SK-N-SH (cell line): ENCODE measurements around the gene ZPR1. TPM values are rescaled to one million over a fixed set of nuclear protein-coding genes. Genes with fewer than 3 reads are reported as not detected.

Experiments
- CTCF ChIA-PET: fragments of 300-600, 350-600 bp; formaldehyde crosslinking; extraction: SDS; loops from one replicate; lab custom pipeline; 2021; lab: Yijun Ruan, JAX
- POLR2A ChIA-PET: fragments of 350-600 bp; sonication (Branson Sonifier 250); formaldehyde crosslinking; extraction: SDS; loops from one replicate; lab custom pipeline; 2020; ENCODE audit warnings: antibody characterized with exemption, inconsistent platforms; lab: Yijun Ruan, JAX
- DNase-seq: peaks from one replicate; pipeline ENCODE4 v3.0.0; 2012
- H2AFZ ChIP-seq: fragments of 200-600 bp; sonication (generic); 2 replicates; pipeline ENCODE4 v1.8.1; 2016; ENCODE audit warnings: antibody characterized with exemption, mild to moderate bottlenecking, low read depth
- H3F3A ChIP-seq: fragments of 200-600 bp; sonication (generic); replicated peaks from 2 replicates; pipeline ENCODE3; 2016; ENCODE audit warnings: antibody characterized with exemption, mild to moderate bottlenecking; ENCODE audit not compliant: insufficient read depth
- H3K27ac ChIP-seq, 2 experiments: fragments of 200-500 bp in 1 of 2; fragments of 200-600 bp in 1 of 2; sonication (Bioruptor generic) in 1 of 2; sonication (generic), shearing (Covaris generic) in 1 of 2; 2 replicates each; pipeline versions ENCODE4 v1.5.1 to v1.6.1; 2014 to 2016; ENCODE audit warnings: low read depth in 2 of 2, inconsistent platforms in 1 of 2, low read length in 1 of 2, mild to moderate bottlenecking in 1 of 2, mixed read lengths in 1 of 2
- H3K27me3 ChIP-seq: fragments of 200-600 bp; sonication (generic), shearing (Covaris generic); 2 replicates; pipeline ENCODE4 v1.6.1; 2016; ENCODE audit warnings: mixed run types; ENCODE audit not compliant: insufficient read depth
- H3K36me3 ChIP-seq, 2 experiments: fragments of 200-500 bp in 1 of 2; fragments of 200-600 bp in 1 of 2; sonication (Bioruptor generic) in 1 of 2; sonication (generic) in 1 of 2; replicated peaks in 1 of 2; 2 replicates each; pipeline versions ENCODE3 to v1.5.1; 2014 to 2016; ENCODE audit warnings: low read length in 1 of 2, mild to moderate bottlenecking in 1 of 2; ENCODE audit not compliant: insufficient read depth in 2 of 2, control insufficient read depth in 1 of 2
- H3K4me1 ChIP-seq, 2 experiments: fragments of 200-500 bp in 1 of 2; fragments of 200-600 bp in 1 of 2; sonication (Bioruptor generic) in 1 of 2; sonication (generic), shearing (Covaris generic) in 1 of 2; 2 replicates each; pipeline versions ENCODE4 v1.5.1 to v1.6.1; 2014 to 2016; ENCODE audit warnings: low read depth in 1 of 2, low read length in 1 of 2, mixed run types in 1 of 2; ENCODE audit not compliant: insufficient read depth in 2 of 2, control insufficient read depth in 1 of 2
- H3K4me2 ChIP-seq: fragments of 200-600 bp; sonication (generic), shearing (Covaris generic); 2 replicates; pipeline ENCODE4 v1.6.1; 2017; ENCODE audit warnings: mixed run types
- H3K4me3 ChIP-seq, 2 experiments: fragments of 200-500 bp in 1 of 2; fragments of 200-600 bp in 1 of 2; sonication (Bioruptor generic) in 1 of 2; sonication (generic), shearing (Covaris generic) in 1 of 2; 2 replicates each; pipeline versions ENCODE4 v1.5.1 to v1.8.1; 2014 to 2016; ENCODE audit warnings: low read depth in 2 of 2, inconsistent platforms in 1 of 2, low read length in 1 of 2, mild to moderate bottlenecking in 1 of 2, mixed read lengths in 1 of 2, moderate library complexity in 1 of 2
- H3K79me2 ChIP-seq: fragments of 200-600 bp; sonication (generic); 2 replicates; pipeline ENCODE4 v1.8.1; 2017; ENCODE audit warnings: mild to moderate bottlenecking; ENCODE audit not compliant: insufficient read depth
- H3K9ac ChIP-seq: fragments of 200-600 bp; sonication (generic); 2 replicates; pipeline ENCODE4 v1.6.1; 2017; ENCODE audit warnings: mixed run types
- H3K9me2 ChIP-seq: fragments of 200-600 bp; sonication (generic); 2 replicates; pipeline ENCODE4 v1.6.1; 2017; ENCODE audit warnings: mixed run types
- H3K9me3 ChIP-seq: fragments of 200-600 bp; sonication (generic); 2 replicates; pipeline ENCODE4 v1.6.1; 2017; ENCODE audit warnings: mixed run types, mild to moderate bottlenecking, moderate library complexity
- H4K20me1 ChIP-seq: fragments of 200-600 bp; sonication (generic); 2 replicates; pipeline ENCODE4 v1.6.1; 2017; ENCODE audit warnings: mild to moderate bottlenecking, mixed run types; ENCODE audit not compliant: insufficient read depth
- CHD2 ChIP-seq: fragments of 150-350 bp; IDR thresholded peaks from 2 replicates; pipeline ENCODE4 v1.6.1; 2018; ENCODE audit warnings: low read length; ENCODE audit not compliant: partially characterized antibody
- EP300 ChIP-seq, 2 experiments: IDR thresholded peaks; 2 replicates each; pipeline versions ENCODE4 v1.4.0 to v1.6.1; 2012; ENCODE audit warnings: borderline replicate concordance in 1 of 2, low read depth in 1 of 2, low read length in 1 of 2
- EZH2phosphoT487 ChIP-seq: fragments of 200-600 bp; sonication (generic); IDR thresholded peaks from 2 replicates; pipeline ENCODE4 v1.6.1; 2017; ENCODE audit warnings: low read depth, mixed run types, mild to moderate bottlenecking, antibody characterized with exemption, moderate library complexity, borderline replicate concordance
- GABPA ChIP-seq: IDR thresholded peaks from 2 replicates; pipeline ENCODE4 v1.4.0; 2012; ENCODE audit warnings: low read depth, mild to moderate bottlenecking
- JUND ChIP-seq: IDR thresholded peaks from 2 replicates; pipeline ENCODE4 v1.4.0; 2012
- MEF2A ChIP-seq: IDR thresholded peaks from 2 replicates; pipeline ENCODE4 v1.4.0; 2012; ENCODE audit warnings: low read depth, borderline replicate concordance
- NFIC ChIP-seq: IDR thresholded peaks from 2 replicates; pipeline ENCODE4 v1.4.0; 2012; ENCODE audit warnings: borderline replicate concordance
- POLR2AphosphoS5 ChIP-seq: IDR thresholded peaks from 2 replicates; pipeline ENCODE4 v1.6.1; 2012; ENCODE audit warnings: low read depth, low read length
- RAD21 ChIP-seq: IDR thresholded peaks from 2 replicates; pipeline ENCODE4 v1.6.1; 2012; ENCODE audit warnings: mild to moderate bottlenecking, low read length
- RXRA ChIP-seq: IDR thresholded peaks from 2 replicates; pipeline ENCODE4 v1.4.0; 2012; ENCODE audit warnings: low read depth, mild to moderate bottlenecking, borderline replicate concordance
- TAF1 ChIP-seq: IDR thresholded peaks from 2 replicates; pipeline ENCODE4 v1.6.1; 2012; ENCODE audit warnings: low read depth, mild to moderate bottlenecking, low read length, moderate library complexity, borderline replicate concordance
- TCF12 ChIP-seq: IDR thresholded peaks from 2 replicates; pipeline ENCODE4 v1.4.0; 2012
- WGBS: methylation state at CpG from one replicate; pipeline ENCODE4 v1.1.6; 2017; ENCODE audit warnings: low lambda C conversion rate; 5-methylcytosine and 5-hydroxymethylcytosine counted together
- polyA plus RNA-seq, 3 experiments: library from polyadenylated mRNA; depleted of rRNA; stranded (reverse); fragments of >200 nt; gene quantifications; 2 replicates each; pipeline ENCODE4 v1.2.3, GENCODE V29; 2012
- TF ChIP-seq, protein P1 (sequence below): IDR thresholded peaks from 2 replicates; pipeline ENCODE4 v1.4.0; 2012; ENCODE audit warnings: low read depth, borderline replicate concordance
- TF ChIP-seq, protein P2 (sequence below): fragments of 150-350 bp; IDR thresholded peaks from 2 replicates; pipeline ENCODE4 v1.6.1; 2016; ENCODE audit warnings: mild to moderate bottlenecking, low read depth, low read length
- TF ChIP-seq, protein P3 (sequence below): fragments of 200-600 bp; sonication (generic); IDR thresholded peaks from 2 replicates; pipeline ENCODE4 v1.6.1; 2017; ENCODE audit warnings: antibody characterized with exemption, mild to moderate bottlenecking, moderate library complexity
- TF ChIP-seq, protein P4 (sequence below): IDR thresholded peaks from 2 replicates; pipeline ENCODE4; 2012
- TF ChIP-seq, protein P5 (sequence below): IDR thresholded peaks from 2 replicates; pipeline ENCODE4 v1.4.0; 2012; ENCODE audit warnings: low read depth, borderline replicate concordance

ZPR1 gene
- polyA plus RNA-seq, 1 of the 3 experiments (the other 2 are of a cell fraction) = 52.4 TPM

DNA sequence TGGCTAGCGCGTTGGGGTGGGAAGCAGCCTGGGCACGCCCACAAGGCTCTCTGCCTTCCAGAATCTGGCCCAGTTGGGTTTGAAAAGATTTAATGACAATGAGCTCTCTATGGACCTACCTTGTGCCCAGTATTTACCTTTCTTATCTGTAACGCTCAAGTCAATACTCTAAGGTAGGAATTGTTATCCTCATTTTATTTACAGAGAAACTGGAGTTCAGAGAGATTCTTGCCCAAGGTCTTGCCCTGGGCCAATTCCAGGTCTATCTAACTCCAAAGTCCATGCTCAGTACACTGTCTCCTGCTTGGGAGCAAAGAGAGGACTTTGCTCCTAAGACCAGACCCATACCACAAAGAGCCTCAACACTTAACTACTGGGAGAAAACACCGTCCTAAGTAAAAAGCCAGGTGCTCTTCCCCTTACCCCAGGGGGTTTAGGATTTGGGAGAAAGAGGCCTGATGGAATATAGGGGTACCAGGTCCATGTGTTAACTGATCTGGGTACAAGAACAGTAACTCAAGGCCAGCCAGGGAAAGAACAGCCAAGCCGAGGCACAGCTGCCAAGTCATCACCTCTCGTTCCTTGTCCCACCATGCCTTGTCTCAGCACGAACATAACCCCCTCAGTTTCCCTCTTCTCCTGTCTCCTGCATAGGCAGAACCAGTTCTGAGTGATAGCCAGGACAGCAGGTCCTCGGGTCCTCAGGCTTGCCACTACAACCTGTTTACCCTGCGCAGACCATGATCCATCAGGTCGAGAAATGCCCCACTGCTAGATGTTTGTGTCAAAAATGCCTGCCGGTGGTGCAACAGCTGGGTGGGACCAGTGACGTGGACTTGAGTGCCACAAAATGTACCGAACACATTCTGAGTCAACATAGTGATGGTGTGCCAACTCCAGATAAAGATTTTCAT, 20.7 kb upstream of the ZPR1 start:
- DNase-seq = no peak
- H3K4me3 ChIP-seq = no peak overlapping the region
- no peaks in the 10 kb centered on the region for H3F3A ChIP-seq
- H4K20me1 ChIP-seq = no peaks in the 10 kb centered on the region
- H3K4me2 ChIP-seq = no peak overlapping the region
- CTCF ChIA-PET = no interaction called here
- TF ChIP-seq, protein P1, sequence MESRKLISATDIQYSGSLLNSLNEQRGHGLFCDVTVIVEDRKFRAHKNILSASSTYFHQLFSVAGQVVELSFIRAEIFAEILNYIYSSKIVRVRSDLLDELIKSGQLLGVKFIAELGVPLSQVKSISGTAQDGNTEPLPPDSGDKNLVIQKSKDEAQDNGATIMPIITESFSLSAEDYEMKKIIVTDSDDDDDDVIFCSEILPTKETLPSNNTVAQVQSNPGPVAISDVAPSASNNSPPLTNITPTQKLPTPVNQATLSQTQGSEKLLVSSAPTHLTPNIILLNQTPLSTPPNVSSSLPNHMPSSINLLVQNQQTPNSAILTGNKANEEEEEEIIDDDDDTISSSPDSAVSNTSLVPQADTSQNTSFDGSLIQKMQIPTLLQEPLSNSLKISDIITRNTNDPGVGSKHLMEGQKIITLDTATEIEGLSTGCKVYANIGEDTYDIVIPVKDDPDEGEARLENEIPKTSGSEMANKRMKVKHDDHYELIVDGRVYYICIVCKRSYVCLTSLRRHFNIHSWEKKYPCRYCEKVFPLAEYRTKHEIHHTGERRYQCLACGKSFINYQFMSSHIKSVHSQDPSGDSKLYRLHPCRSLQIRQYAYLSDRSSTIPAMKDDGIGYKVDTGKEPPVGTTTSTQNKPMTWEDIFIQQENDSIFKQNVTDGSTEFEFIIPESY = no peak
- TF ChIP-seq EZH2phosphoT487 (no peak), NFIC (no peak), TAF1 (no peak), JUND (no peak), RAD21 (no peak), EP300 (IDR thresholded peaks at IDR 0.05; ENCODE audit: borderline replicate concordance in 1 of 2, low read depth in 1 of 2, low read length in 1 of 2) (no peak), GABPA (no peak), RXRA (no peak), TCF12 (no peak), POLR2AphosphoS5 (no peak), MEF2A (no peak), CHD2 (no peak)
- TF ChIP-seq, protein P2, sequence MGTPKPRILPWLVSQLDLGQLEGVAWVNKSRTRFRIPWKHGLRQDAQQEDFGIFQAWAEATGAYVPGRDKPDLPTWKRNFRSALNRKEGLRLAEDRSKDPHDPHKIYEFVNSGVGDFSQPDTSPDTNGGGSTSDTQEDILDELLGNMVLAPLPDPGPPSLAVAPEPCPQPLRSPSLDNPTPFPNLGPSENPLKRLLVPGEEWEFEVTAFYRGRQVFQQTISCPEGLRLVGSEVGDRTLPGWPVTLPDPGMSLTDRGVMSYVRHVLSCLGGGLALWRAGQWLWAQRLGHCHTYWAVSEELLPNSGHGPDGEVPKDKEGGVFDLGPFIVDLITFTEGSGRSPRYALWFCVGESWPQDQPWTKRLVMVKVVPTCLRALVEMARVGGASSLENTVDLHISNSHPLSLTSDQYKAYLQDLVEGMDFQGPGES = no peak
- TF ChIP-seq, protein P3, sequence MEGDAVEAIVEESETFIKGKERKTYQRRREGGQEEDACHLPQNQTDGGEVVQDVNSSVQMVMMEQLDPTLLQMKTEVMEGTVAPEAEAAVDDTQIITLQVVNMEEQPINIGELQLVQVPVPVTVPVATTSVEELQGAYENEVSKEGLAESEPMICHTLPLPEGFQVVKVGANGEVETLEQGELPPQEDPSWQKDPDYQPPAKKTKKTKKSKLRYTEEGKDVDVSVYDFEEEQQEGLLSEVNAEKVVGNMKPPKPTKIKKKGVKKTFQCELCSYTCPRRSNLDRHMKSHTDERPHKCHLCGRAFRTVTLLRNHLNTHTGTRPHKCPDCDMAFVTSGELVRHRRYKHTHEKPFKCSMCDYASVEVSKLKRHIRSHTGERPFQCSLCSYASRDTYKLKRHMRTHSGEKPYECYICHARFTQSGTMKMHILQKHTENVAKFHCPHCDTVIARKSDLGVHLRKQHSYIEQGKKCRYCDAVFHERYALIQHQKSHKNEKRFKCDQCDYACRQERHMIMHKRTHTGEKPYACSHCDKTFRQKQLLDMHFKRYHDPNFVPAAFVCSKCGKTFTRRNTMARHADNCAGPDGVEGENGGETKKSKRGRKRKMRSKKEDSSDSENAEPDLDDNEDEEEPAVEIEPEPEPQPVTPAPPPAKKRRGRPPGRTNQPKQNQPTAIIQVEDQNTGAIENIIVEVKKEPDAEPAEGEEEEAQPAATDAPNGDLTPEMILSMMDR = no peak
- TF ChIP-seq, protein P4, sequence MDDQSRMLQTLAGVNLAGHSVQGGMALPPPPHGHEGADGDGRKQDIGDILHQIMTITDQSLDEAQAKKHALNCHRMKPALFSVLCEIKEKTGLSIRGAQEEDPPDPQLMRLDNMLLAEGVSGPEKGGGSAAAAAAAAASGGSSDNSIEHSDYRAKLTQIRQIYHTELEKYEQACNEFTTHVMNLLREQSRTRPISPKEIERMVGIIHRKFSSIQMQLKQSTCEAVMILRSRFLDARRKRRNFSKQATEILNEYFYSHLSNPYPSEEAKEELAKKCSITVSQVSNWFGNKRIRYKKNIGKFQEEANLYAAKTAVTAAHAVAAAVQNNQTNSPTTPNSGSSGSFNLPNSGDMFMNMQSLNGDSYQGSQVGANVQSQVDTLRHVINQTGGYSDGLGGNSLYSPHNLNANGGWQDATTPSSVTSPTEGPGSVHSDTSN = no peak
- TF ChIP-seq, protein P5, sequence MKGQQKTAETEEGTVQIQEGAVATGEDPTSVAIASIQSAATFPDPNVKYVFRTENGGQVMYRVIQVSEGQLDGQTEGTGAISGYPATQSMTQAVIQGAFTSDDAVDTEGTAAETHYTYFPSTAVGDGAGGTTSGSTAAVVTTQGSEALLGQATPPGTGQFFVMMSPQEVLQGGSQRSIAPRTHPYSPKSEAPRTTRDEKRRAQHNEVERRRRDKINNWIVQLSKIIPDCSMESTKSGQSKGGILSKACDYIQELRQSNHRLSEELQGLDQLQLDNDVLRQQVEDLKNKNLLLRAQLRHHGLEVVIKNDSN = no peak
- H3K79me2 ChIP-seq = no peaks in the 10 kb centered on the region
- H3K9me2 ChIP-seq = no peaks in the 10 kb centered on the region
- H3K27me3 ChIP-seq = no peaks in the 10 kb centered on the region
- no peak overlapping the region for H3K27ac ChIP-seq
- no peaks in the 10 kb centered on the region for H3K36me3 ChIP-seq
- H2AFZ ChIP-seq = no peak overlapping the region
- no peaks in the 10 kb centered on the region for H3K4me1 ChIP-seq
- POLR2A ChIA-PET = no interaction called here
- no peak overlapping the region for H3K9ac ChIP-seq
- no peaks in the 10 kb centered on the region for H3K9me3 ChIP-seq
- WGBS = 75% methylated on average over 14 of the region's 14 CpGs
